Amniotic epithelial cell (primary cell): ENCODE data around the gene ALOX12B.
"Not testable (repeated sequence)": the region's sequence is repeated elsewhere in the genome, so short reads cannot be mapped to it uniquely, and the experiment has no call there.

ENCODE experiments used
- DNase-seq: peaks from one replicate; pipeline ENCODE4 v3.0.0-alpha.2; 2010; ENCODE audit warnings: low read depth

Gene ALOX12B

GRCh38 chr17:8044819-8045810 is 42.4 kb downstream of the ALOX12B start:
- no peak for DNase-seq

- DNase-seq, result peak; percentile 52
These were observed 45.5 kb downstream of the ALOX12B start for GRCh38 chr17:8041979-8042378.

GRCh38 chr17:8041249-8041928 is 46.1 kb downstream of the ALOX12B start:
- peak; percentile 99 for DNase-seq

GRCh38 chr17:8039611-8040168 is 47.8 kb downstream of the ALOX12B start:
- no peak for DNase-seq

- DNase-seq, result no peak
These were observed 48.4 kb downstream of the ALOX12B start, which contains the start of gene ALOX15B for GRCh38 chr17:8038954-8039610. Gene ALOX15B (plus strand): TSS chr17:8039059. CDS start chr17:8039156, 97 bp downstream.

GRCh38 chr17:8032442-8032841 is 55.1 kb downstream of the ALOX12B start:
- DNase-seq, result no peak

GRCh38 chr17:8031950-8032349 is 55.6 kb downstream of the ALOX12B start:
- no peak for DNase-seq

- peak; percentile 60 for DNase-seq
These were observed 56.3 kb downstream of the ALOX12B start for GRCh38 chr17:8031261-8031661.

GRCh38 chr17:8029121-8029520 is 58.4 kb downstream of the ALOX12B start:
- peak; percentile 51 for DNase-seq

- DNase-seq, result no peak
These were observed 62.2 kb downstream of the ALOX12B start for GRCh38 chr17:8025176-8025911.

- not testable (repeated sequence) for DNase-seq
These were observed 63.4 kb downstream of the ALOX12B start for GRCh38 chr17:8024161-8024560.
